Lower lobe of right lung (tissue), 2 donors: Measurements from ENCODE around the gene SLX9. TPM values are rescaled to one million over a fixed set of nuclear protein-coding genes. Genes with fewer than 3 reads are reported as not detected.

Source experiments
- ATAC-seq, 2 donors: fragments of 200-7000 bp; cut with Tn5 transposase; one replicate each; pipeline ENCODE4 v1.9.1; 2020 to 2022; ENCODE audit warnings: mild to moderate bottlenecking in 2 of 2, moderate library complexity in 2 of 2
- DNase-seq: peaks from one replicate; pipeline ENCODE4 v3.0.0-alpha.2; 2020
- H3K27ac ChIP-seq: fragments of 200-600 bp; one replicate; pipeline ENCODE4 v1.8.0; 2022
- H3K27me3 ChIP-seq: fragments of 200-600 bp; one replicate; pipeline ENCODE4 v1.8.0; 2022; ENCODE audit warnings: low read depth
- H3K36me3 ChIP-seq: fragments of 200-600 bp; one replicate; pipeline ENCODE4 v1.8.0; 2022; ENCODE audit warnings: mild to moderate bottlenecking
- H3K4me1 ChIP-seq: fragments of 200-600 bp; one replicate; pipeline ENCODE4 v1.8.0; 2022
- H3K4me3 ChIP-seq: fragments of 200-600 bp; one replicate; pipeline ENCODE4 v1.8.0; 2022; ENCODE audit warnings: mild to moderate bottlenecking
- H3K9me3 ChIP-seq: fragments of 200-600 bp; one replicate; pipeline ENCODE4 v1.8.0; 2022
- CTCF ChIP-seq: fragments of 200-600 bp; IDR thresholded peaks from one replicate; pipeline ENCODE4 v1.8.0; 2022; ENCODE audit warnings: antibody characterized with exemption, mild to moderate bottlenecking
- intact Hi-C: fragments of 100-400 bp; cut with DNase I; formaldehyde crosslinking; loops from one replicate; pipeline ENCODE4 v1.11.0; 2022
- total RNA-seq: library from RNA; stranded (reverse); fragmentation: NEBNext Ultra II Directional; extraction: Animal tissue kit (Norgen Biotek cat#: 25700); gene quantifications from one replicate; pipeline ENCODE4 v1.2.1, GENCODE V29; 2021
- donor health status: DM: no; HTN: yes; CAD: no; lungs with severe emphysema.

The SLX9 gene
- total RNA-seq, 1 donor from 2014 or later, result 15.7 TPM

- Histone ChIP-seq H3K36me3 (peaks cover 36% of the 10 kb centered on the region), H3K27me3 (no peaks in the 10 kb centered on the region), H3K4me1 (peaks cover 15% of the 10 kb centered on the region), H3K9me3 (no peaks in the 10 kb centered on the region), H3K27ac (no peak overlapping the region), H3K4me3 (no peak overlapping the region)
- intact Hi-C loops, result no loop called here
- DNase-seq, result peak; percentile 45
- TF ChIP-seq CTCF, result no peak
- ATAC-seq, result no peak
These were observed 43.1 kb upstream of the SLX9 start for GRCh38 chr21:44896561-44897286.

- H3K27me3 ChIP-seq, result no peaks in the 10 kb centered on the region
- peaks cover 39% of the 10 kb centered on the region for H3K36me3 ChIP-seq
- intact Hi-C loops, result no loop called here
- DNase-seq (peak; percentile 77), ATAC-seq (peak; percentile 36 to 72)
- H3K4me3 ChIP-seq, result no peak overlapping the region
- TF ChIP-seq CTCF, result no peak
- peaks cover 18% of the 10 kb centered on the region for H3K4me1 ChIP-seq
- H3K9me3 ChIP-seq, result no peaks in the 10 kb centered on the region
- no peak overlapping the region for H3K27ac ChIP-seq
These were observed 42.4 kb upstream of the SLX9 start for GRCh38 chr21:44897326-44898010.

- H3K4me1 ChIP-seq, result peaks cover 24% of the 10 kb centered on the region
- H3K27me3 ChIP-seq, result no peaks in the 10 kb centered on the region
- ATAC-seq (no peak), DNase-seq (no peak)
- no peak for TF ChIP-seq CTCF
- H3K27ac ChIP-seq, result no peak overlapping the region
- H3K4me3 ChIP-seq, result no peak overlapping the region
- H3K9me3 ChIP-seq, result no peaks in the 10 kb centered on the region
- intact Hi-C loops, result no loop called here
- H3K36me3 ChIP-seq, result peaks cover 44% of the 10 kb centered on the region
These were observed 41.8 kb upstream of the SLX9 start for GRCh38 chr21:44898011-44898488.

- intact Hi-C loops, result no loop called here
- H3K4me3 ChIP-seq, result no peak overlapping the region
- H3K4me1 ChIP-seq, result peaks cover 28% of the 10 kb centered on the region
- no peak for TF ChIP-seq CTCF
- H3K9me3 ChIP-seq, result no peaks in the 10 kb centered on the region
- H3K27me3 ChIP-seq, result no peaks in the 10 kb centered on the region
- H3K36me3 ChIP-seq, result peaks cover 52% of the 10 kb centered on the region
- ATAC-seq (no peak), DNase-seq (peak; percentile 46)
- H3K27ac ChIP-seq, result no peak overlapping the region
These were observed 40.7 kb upstream of the SLX9 start for GRCh38 chr21:44898851-44899767.

GRCh38 chr21:44899768-44900558 lies 39.9 kb upstream of the SLX9 start:
- Histone ChIP-seq H3K4me1 (peaks cover 28% of the 10 kb centered on the region), H3K27ac (no peak overlapping the region), H3K4me3 (no peak overlapping the region), H3K27me3 (no peaks in the 10 kb centered on the region), H3K9me3 (no peaks in the 10 kb centered on the region), H3K36me3 (peaks cover 52% of the 10 kb centered on the region)
- no peak for TF ChIP-seq CTCF
- DNase-seq, result peak; percentile 32
- intact Hi-C loops, result no loop called here
- no peak for ATAC-seq
